ENCODE data around the gene AKAP13.

The AKAP13 gene

GRCh38 chr15:85618228-85618505 is 237.8 kb downstream of the AKAP13 start:
- H3K4me1 Mint-ChIP-seq = peaks cover 17% of the 10 kb centered on the region
- H3K36me3 Mint-ChIP-seq (ENCODE audit: low read depth) = no peaks in the 10 kb centered on the region
- no peak overlapping the region for H3K27ac Mint-ChIP-seq
- no peak overlapping the region for H3K4me3 Mint-ChIP-seq
- no peaks in the 10 kb centered on the region for H3K27me3 Mint-ChIP-seq (ENCODE audit: low read depth, poor library complexity)
- no peaks in the 10 kb centered on the region for H3K9me3 Mint-ChIP-seq
- no peak for DNase-seq
- TF ChIP-seq CTCF (IDR thresholded peaks at IDR 0.05) = no peak

DNA sequence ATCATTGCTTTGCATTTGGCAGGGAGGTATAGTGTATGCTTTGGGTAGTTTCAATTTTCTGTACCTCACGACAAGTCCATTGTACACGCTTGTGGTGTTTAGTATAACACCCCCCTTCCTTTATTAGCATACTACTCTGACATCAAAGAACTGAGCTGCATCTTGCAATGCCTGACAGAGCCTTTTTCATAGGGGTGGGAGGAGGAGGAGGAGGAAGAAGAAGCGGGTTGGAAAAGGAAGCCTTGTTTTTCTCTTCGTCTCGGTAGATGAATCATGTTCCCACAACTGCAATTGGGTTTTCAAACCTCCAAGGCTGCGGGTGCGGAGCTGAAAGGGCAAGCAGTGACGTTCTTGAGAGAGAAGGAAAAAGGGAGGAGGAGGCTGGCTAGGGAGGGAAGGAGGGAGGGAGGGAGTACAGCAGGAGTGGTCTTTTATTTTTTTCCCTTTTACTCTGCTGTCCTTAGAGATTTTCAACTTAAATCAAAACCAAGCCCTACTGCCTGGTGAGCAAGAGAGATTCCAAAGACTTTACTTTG is 238.6 kb downstream of the AKAP13 start:
- peaks cover 18% of the 10 kb centered on the region for H3K4me1 Mint-ChIP-seq
- no peaks in the 10 kb centered on the region for H3K9me3 Mint-ChIP-seq
- no peak overlapping the region for H3K27ac Mint-ChIP-seq
- H3K36me3 Mint-ChIP-seq (ENCODE audit: low read depth) = no peaks in the 10 kb centered on the region
- peak; percentile 50 for DNase-seq
- H3K4me3 Mint-ChIP-seq = no peak overlapping the region
- no peak for TF ChIP-seq CTCF (IDR thresholded peaks at IDR 0.05)
- no peaks in the 10 kb centered on the region for H3K27me3 Mint-ChIP-seq (ENCODE audit: low read depth, poor library complexity)

DNA sequence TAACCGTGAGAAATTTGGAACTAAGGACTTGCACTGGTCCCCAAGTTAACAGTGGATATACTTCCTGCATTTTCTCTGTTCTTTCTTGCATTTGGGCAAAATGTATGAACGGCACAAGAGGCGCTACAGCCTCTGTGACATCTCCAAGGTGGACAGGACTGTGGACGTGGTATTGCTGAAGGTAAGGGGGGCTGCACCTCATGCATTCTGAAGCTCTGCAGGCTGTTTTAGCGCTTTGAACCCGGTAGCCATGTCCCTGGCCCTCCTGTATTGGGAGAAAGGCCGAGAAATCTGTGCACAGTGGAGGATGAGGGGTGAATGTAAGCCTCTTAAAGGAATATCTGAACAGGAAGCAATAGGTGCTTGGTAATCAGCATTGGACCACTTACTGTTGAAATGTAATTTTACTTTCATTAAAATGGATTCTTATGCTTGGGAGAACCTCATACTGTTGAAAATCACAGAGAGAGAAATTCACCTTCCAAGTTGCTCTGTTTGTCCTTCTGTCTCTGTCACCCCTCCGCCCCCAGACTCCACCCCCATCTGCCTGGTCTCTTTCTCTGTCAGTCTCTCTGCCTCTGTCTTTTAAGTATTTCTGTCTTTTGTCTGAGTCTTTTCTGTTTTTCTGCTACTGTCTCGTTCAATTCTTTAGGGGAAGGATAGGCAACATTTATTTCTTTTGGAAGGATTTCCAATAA is 239.7 kb downstream of the AKAP13 start:
- DNase-seq = no peak
- TF ChIP-seq CTCF (IDR thresholded peaks at IDR 0.05) = no peak
- Mint-ChIP-seq H3K36me3 (ENCODE audit: low read depth) (no peaks in the 10 kb centered on the region), H3K27me3 (ENCODE audit: low read depth, poor library complexity) (no peaks in the 10 kb centered on the region), H3K27ac (no peak overlapping the region), H3K4me1 (peaks cover 18% of the 10 kb centered on the region), H3K4me3 (no peak overlapping the region), H3K9me3 (no peaks in the 10 kb centered on the region)

DNA sequence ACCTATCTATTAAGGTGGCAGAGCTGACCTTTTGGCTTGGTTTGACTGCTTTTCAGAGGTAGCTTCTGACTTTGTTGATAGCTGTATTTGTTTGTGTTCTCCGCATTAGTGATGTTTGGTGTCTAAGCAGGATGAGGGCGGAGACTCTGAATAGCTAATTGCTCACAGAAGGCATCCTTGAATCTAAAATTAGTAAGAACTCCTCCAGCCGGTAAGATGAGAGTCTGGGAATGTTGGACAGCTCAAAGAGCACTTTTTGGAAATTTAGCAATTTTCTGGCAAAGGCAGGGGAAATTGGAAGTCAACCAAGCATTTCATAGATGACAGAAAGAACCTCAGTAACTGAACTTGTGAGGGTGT is 240.3 kb downstream of the AKAP13 start:
- no peak for DNase-seq
- Mint-ChIP-seq H3K27ac (no peak overlapping the region), H3K27me3 (ENCODE audit: low read depth, poor library complexity) (no peaks in the 10 kb centered on the region), H3K4me3 (no peak overlapping the region), H3K36me3 (ENCODE audit: low read depth) (peaks cover 3% of the 10 kb centered on the region), H3K4me1 (peaks cover 14% of the 10 kb centered on the region), H3K9me3 (no peaks in the 10 kb centered on the region)
- no peak for TF ChIP-seq CTCF (IDR thresholded peaks at IDR 0.05)

DNA sequence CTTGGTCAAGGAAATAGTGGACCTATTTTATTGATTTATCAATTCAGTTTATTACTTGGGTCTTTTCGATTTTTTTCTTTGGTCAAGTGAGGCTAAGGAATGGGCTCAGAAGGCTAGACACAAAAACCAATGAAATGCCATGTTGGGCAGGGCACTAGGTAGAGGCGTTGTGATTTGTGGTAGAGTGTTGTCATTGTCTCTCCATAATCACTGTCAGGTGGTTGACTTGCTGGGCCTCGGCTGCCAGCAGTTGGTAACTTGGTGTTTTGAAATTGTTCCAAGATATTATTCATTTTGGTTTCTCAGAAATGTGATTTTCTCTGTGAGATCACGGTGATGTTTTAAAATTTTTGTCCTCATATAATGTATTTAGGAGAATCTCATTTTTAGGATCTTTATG is 240.7 kb downstream of the AKAP13 start:
- Mint-ChIP-seq H3K27me3 (ENCODE audit: low read depth, poor library complexity) (no peaks in the 10 kb centered on the region), H3K4me1 (peaks cover 10% of the 10 kb centered on the region), H3K9me3 (no peaks in the 10 kb centered on the region), H3K4me3 (no peak overlapping the region), H3K27ac (no peak overlapping the region), H3K36me3 (ENCODE audit: low read depth) (peaks cover 6% of the 10 kb centered on the region)
- no peak for DNase-seq
- no peak for TF ChIP-seq CTCF (IDR thresholded peaks at IDR 0.05)

- H3K36me3 Mint-ChIP-seq (ENCODE audit: low read depth) = peaks cover 16% of the 10 kb centered on the region
- peak overlapping the region; percentile 2 for H3K4me3 Mint-ChIP-seq
- H3K9me3 Mint-ChIP-seq = no peaks in the 10 kb centered on the region
- H3K27ac Mint-ChIP-seq = no peak overlapping the region
- no peak for TF ChIP-seq CTCF (IDR thresholded peaks at IDR 0.05)
- DNase-seq = no peak
- H3K4me1 Mint-ChIP-seq = peaks cover 5% of the 10 kb centered on the region
- H3K27me3 Mint-ChIP-seq (ENCODE audit: low read depth, poor library complexity) = no peaks in the 10 kb centered on the region
Observed at GRCh38 chr15:85622221-85622831, 241.9 kb downstream of the AKAP13 start.

Data from nephron progenitor cell (in vitro differentiated cells).